Sigmoid colon (tissue), 4 donors: ENCODE measurements around the gene CRY1.

Source experiments
- EP300 ChIP-seq, 4 donors: sonication (generic); formaldehyde crosslinking; IDR thresholded peaks; one replicate each; pipeline ENCODE4 v1.6.1; 2017; ENCODE audit warnings: antibody characterized with exemption in 4 of 4
- POLR2A ChIP-seq, 2 donors: fragments of 450-650 bp; IDR thresholded peaks; one replicate each; pipeline ENCODE4 v1.6.1; 2016; ENCODE audit warnings: antibody characterized with exemption in 2 of 2, mild to moderate bottlenecking in 2 of 2, moderate library complexity in 2 of 2
- POLR2AphosphoS5 ChIP-seq, 4 donors: sonication (generic); formaldehyde crosslinking; IDR thresholded peaks; one replicate each; pipeline ENCODE4 v1.6.1; 2017; ENCODE audit warnings: antibody characterized with exemption in 4 of 4
- TF ChIP-seq, protein P1 (sequence below), 4 experiments: fragments of 450-650 bp in 3 of 4; fragments of 200-600 bp in 1 of 4; IDR thresholded peaks; one replicate each; pipeline ENCODE4 v1.5.1; 2016 to 2019; ENCODE audit warnings: antibody characterized with exemption in 4 of 4, mild to moderate bottlenecking in 3 of 4, moderate library complexity in 2 of 4

GRCh38 chr12:106986135-106986534 lies 107.2 kb downstream of the CRY1 start:
- TF ChIP-seq, protein P1, sequence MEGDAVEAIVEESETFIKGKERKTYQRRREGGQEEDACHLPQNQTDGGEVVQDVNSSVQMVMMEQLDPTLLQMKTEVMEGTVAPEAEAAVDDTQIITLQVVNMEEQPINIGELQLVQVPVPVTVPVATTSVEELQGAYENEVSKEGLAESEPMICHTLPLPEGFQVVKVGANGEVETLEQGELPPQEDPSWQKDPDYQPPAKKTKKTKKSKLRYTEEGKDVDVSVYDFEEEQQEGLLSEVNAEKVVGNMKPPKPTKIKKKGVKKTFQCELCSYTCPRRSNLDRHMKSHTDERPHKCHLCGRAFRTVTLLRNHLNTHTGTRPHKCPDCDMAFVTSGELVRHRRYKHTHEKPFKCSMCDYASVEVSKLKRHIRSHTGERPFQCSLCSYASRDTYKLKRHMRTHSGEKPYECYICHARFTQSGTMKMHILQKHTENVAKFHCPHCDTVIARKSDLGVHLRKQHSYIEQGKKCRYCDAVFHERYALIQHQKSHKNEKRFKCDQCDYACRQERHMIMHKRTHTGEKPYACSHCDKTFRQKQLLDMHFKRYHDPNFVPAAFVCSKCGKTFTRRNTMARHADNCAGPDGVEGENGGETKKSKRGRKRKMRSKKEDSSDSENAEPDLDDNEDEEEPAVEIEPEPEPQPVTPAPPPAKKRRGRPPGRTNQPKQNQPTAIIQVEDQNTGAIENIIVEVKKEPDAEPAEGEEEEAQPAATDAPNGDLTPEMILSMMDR (IDR thresholded peaks at IDR 0.05) = no peak
- TF ChIP-seq EP300 (IDR thresholded peaks at IDR 0.05) = no peak
- no peak for TF ChIP-seq POLR2AphosphoS5 (IDR thresholded peaks at IDR 0.05)
- TF ChIP-seq POLR2A (IDR thresholded peaks at IDR 0.05) = no peak
